ENCODE data around the gene SNAP47.

Gene SNAP47

DNA sequence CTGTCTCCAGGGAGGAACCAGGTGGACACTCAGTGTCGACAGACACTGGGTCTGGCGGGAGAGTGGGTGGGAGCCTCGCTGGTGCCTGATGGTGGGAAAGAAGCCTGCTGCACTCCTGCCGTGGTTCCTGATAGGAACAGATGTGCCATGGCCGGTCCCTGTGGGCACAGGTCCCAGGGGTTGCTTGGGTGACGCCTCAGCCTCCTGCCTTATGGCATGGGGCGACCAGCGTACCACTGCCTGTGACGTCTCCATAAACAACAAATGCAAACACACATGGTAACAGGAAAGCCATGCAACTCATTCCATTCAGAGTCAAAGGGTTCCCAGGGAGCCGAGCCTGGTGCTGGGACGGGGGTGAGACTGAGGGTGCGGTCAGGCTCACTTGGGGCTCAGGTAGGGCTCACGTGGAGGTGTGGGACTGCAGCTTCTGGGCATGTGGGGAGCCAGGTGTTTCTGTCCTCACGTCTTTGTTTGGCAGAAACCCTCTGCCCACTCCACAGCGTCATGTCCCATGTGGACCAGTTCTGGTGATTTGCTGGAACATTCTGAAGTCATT lies 34.8 kb downstream of the SNAP47 start:
- no peak for DNase-seq

DNA sequence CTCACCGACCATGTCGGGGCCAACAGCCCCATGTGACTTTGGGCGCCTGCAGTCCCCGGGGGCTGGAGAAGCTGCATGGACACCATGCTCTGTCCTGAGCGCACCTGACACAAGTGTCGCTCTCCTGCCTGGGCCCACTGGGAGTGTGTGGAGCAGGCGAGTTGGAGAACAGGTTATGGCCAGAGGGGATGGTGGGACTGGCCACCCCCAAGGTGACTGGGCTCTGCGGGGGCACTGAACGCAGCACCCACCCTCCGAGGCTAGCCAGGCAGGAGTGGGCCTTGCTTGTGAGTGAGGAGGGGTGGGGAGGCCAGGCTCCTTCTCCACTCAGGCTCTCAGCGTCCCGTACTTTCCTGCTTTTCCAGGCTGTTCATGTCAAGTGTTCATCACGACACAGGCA lies 35.6 kb downstream of the SNAP47 start:
- no peak for DNase-seq

GRCh38 chr1:227771326-227771725 lies 36.1 kb downstream of the SNAP47 start:
- DNase-seq, result no peak

DNA sequence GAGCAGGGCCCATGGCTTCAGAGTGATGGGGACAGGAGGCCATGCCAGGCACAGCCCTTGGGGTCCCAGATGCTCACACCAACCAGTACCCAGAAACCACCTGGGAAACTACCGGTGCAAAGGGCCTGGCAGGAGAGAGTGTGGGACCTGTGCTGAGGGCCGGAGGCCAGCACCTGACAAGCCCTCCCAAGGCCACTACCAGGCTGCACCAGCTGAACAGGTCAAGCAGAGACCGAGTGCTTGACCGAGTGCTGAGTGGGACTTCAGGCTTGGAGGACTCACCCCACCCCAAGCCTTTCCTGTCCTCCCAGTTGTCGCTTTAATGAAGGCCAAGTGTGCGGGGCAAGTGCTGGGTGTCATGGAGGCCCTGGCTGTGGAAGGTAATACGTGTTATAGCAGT lies 36.5 kb downstream of the SNAP47 start:
- no peak for DNase-seq

DNA sequence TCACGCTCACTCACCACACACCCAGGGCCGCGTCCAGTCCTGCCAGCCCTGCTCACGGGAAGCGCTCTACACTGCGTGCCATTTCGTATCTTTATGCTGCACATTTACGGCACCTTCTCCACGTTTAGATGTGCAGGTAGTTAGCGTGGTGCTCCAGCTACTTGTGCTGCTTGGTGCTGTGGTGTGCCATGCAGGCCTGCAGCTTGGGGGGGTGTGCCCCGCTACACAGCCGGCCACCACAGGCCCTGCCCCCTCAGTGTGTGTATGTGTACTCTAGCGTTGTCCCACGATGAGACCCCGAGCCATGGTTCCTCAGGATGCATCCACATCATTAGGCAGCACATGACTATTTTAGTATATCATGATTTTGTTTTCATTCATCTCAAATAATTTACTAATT lies 38.3 kb downstream of the SNAP47 start:
- DNase-seq, result no peak

DNA sequence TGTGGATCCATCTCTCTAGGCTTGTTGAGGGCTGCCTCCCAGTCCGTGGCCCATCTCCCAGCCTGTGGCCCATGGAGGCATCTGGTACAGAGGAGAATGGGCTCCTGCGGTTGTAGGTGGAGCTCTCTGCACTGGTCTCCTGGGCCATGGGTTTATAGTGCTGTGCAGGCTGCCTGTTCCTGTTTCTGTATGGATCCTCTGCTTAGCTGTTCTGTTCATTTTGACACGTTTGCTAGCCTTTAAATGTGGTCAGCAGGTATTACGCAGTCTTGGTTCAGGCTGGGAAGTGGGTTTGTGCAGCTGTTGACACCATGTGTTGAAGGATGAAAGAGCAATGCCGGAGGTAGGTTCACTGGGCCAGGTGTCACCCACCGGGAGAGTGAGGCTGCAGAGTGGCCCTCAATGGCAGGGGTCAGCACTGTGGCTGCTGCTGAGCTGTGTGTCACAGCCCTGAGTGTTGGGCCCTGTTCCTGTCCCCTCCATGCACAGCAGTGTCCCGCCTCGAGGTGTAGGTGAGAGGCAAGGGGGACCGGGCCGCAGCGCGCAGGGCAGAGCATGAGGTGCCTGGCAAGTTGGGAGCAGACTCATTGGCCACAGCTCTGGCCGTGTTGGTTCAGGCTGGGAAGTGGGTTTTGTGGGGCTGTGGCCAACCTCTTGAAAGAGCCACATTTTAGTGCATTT lies 39.0 kb downstream of the SNAP47 start:
- peak; percentile 25 to 47 for DNase-seq

DNA sequence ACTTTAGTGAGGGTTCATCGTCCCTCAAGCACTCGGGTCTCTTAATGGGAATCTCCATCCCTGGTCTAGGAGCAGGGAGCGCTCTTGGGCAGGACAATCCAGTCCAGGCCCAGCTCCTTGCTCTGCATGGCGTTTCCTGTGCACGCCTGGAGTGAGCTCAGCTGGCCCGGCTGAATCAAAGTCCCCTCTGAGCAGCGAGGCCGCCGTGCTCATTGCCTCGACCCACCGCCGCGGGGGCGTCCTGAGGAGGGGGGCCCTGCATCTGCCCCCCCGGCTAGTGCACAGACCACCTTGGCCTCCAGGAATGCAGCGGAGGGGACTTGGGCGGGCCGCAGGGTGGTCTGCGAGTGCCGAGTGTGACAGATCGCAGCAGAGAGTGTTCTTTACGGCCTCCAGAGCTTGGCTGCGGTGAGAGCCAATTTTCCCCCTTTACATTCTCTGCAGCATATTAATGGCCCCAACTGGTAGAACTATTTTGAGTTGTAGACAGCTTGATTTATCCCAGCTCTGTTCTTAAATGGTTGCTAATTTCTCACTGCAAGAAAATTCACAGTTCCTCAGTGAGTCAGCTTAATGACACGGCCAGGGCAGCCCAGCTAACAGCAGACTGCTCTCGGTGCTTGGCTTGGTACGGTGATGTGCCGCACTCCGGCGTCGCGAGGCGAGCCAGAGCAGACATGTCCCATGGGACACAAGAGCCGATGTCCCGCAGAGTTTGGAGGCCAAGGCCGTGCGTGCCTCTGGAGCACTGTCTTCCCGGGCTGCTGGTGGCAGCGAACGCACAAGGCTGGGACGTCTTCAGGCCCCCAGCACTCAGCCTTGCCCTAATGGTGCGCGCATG lies 39.8 kb downstream of the SNAP47 start:
- no peak for DNase-seq

GRCh38 chr1:227775841-227776240 lies 40.6 kb downstream of the SNAP47 start:
- DNase-seq, result no peak

DNA sequence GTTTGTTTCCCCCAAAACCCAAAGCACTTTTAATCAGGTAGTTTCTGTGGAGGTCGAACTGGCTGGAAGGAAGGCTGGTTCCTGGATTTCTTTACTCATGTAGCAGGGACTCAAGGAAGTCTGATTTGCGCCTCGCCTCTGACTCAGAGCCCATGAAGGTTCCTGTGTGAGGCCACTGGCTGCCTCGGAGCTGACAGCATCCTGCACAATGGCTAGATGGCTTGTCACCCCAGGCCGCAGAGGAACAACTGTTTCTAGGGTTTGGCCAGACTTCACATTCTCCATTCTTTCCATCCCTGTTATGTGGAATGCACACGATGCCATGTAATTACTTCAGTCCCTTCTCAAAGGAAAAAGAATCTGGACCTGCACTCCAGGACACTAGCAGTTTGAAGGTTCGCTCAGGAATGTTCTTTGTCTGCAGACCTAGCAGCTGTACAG lies 41.1 kb downstream of the SNAP47 start:
- no peak for DNase-seq

- DNase-seq, result no peak
These were observed 41.9 kb downstream of the SNAP47 start for GRCh38 chr1:227777156-227777555.

- DNase-seq, result no peak
These were observed 42.4 kb downstream of the SNAP47 start for GRCh38 chr1:227777646-227778045.

- DNase-seq, result no peak
These were observed 43.2 kb downstream of the SNAP47 start for GRCh38 chr1:227778401-227778947.

- no peak for DNase-seq
These were observed 43.8 kb downstream of the SNAP47 start for GRCh38 chr1:227779021-227779441.

DNA sequence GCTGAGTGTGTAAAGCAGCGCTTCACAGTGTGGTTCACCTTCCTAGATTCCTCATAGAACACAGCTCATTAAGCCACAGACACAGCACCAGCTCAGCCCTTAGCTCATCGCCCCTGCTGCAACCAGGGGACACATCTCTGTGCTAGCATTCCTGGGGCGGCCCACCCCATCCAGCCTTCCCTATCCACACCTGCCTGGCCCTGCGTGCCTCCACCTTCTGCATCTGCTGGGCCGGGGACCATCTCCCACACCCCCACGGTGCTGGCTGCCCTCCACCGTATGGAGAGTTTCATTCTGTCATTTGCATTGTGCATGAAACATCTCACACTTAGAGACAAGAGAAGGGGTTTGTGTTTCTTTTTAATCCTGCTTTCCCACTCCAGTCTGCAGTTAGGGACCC lies 44.5 kb downstream of the SNAP47 start:
- DNase-seq, result no peak

DNA sequence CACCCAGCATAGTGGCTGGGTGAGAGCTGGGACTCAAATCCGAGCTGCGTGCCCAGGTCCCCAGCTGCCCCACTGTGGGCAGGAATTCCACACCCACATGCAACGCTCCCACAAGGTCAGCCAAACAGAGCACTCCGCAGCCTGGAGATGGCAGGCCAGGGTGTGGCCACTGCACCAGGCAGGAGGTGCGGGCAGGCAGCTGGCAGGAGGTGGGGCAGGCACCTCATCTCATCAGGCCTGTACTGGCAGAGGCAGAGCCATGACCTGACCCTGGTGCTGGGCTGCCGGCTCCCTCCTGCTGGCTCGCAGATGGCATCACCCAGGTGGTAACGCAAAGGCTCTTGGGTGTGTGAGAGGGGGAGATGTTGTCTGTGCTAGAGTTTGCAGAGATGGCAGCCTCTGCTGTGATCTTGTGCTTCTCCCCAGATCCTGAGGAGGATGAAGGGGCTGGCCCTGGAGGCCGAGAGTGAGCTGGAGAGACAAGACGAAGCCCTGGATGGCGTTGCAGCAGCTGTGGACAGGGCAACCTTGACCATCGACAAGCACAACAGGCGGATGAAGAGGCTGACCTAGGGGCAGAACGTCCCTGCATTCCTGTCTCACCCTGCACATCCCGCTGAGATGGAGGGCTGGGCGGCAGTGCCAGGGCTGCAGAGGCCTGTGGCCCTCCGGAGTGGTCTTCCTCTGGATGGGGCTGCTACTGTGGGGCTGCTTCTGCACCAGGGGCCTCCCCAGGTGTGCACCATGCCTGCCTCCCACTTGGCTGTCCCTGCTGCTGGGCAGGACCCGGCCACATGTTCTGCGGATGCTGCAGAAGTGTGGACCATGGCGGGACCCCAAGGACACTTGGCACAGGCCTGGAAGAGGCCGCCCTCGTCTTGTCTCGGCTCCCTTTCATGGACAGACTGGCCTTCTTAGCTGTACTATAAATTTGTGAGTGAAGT lies 45.1 kb downstream of the SNAP47 start:
- DNase-seq, result no peak

DNA sequence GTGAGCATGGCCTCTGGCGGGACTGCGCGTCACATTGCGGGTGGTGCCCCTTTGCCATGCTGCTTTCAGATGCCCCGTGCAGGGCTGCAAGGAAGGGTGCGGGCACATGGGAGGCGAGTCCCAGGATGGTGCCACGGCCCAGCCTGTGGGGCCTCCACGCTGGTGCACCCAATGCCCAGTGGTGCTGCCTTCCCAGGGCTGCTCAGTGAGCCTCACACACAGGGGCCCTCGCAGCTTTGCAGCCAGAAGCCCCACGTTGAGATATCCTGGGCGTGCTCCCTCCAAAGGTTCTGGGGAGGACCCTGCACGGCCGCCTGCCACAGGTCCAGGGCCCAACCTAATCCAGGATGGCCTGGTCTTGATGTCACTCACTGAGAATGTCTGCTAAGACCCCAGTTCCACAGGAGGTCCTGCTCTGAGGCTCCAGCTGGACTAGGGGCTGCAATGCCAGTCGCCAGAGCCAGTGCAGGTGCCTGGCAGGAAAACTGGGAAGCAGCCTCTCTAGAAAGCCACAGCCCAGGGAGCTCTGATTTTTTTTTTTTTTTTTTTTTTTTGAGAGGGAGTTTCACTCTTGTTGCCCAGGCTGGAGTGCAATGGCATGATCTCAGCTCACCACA lies 46.2 kb downstream of the SNAP47 start:
- no peak for DNase-seq

DNA sequence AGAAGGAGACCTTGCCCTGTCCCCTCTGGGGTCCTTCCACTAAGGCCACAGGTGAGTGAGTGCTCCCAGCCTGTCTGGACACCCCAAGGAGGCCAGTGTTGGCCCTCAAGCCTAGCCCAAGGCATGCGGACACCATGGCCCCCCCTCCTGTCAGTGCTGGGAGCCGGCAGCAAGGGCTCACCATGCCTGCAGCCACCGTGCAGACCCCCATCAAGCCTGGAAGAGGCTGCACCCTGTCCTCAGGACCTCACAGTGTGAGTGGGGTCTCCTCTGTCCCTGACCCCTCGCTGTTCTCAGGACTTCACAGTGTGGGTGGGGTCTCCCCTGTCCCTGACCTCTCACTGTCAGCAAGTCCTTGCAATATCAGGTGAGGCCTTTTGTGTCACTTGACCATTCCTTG lies 47.0 kb downstream of the SNAP47 start:
- no peak for DNase-seq

GRCh38 chr1:227785094-227785804 lies 50.0 kb downstream of the SNAP47 start:
- peak in 1 of 2 donors; percentile 23 for DNase-seq

GRCh38 chr1:227785805-227786671 lies 50.8 kb downstream of the SNAP47 start:
- no peak for DNase-seq
